Calu3 (cell line): Measurements from ENCODE around the gene THSD7B. TPM values are rescaled to one million over a fixed set of nuclear protein-coding genes. Genes with fewer than 3 reads are reported as not detected.
"Not testable (repeated sequence)": the region's sequence is repeated elsewhere in the genome, so short reads cannot be mapped to it uniquely, and the experiment has no call there.

Source experiments
- BruUV-seq: library from RNA; stranded (reverse); fragments of 400-500 nt; replicated peaks from 2 replicates; lab custom pipeline; 2021; lab: Mats Ljungman, UMichigan
- CTCF ChIA-PET: fragments of 300-600 bp; sonication (Branson Sonifier 250); formaldehyde crosslinking; loops from one replicate; lab custom pipeline; 2022; ENCODE audit warnings: antibody characterized with exemption; lab: Charles Lee
- DNase-seq: peaks from one replicate; pipeline ENCODE4 v3.0.0; 2022
- H3K27ac Mint-ChIP-seq: one replicate; pipeline ENCODE4 v1.8.0; 2022; ENCODE audit warnings: mixed read lengths; ENCODE audit not compliant: unreplicated experiment
- H3K27me3 Mint-ChIP-seq: one replicate; pipeline ENCODE4 v1.8.0; 2022; ENCODE audit warnings: mixed read lengths; ENCODE audit not compliant: unreplicated experiment
- H3K36me3 Mint-ChIP-seq: one replicate; pipeline ENCODE4 v1.8.0; 2022; ENCODE audit warnings: mild to moderate bottlenecking, moderate library complexity, mixed read lengths; ENCODE audit not compliant: insufficient read depth, unreplicated experiment
- H3K4me1 Mint-ChIP-seq: one replicate; pipeline ENCODE4 v1.8.0; 2022; ENCODE audit warnings: mild to moderate bottlenecking, low read depth, mixed read lengths; ENCODE audit not compliant: unreplicated experiment
- H3K4me3 Mint-ChIP-seq: one replicate; pipeline ENCODE4 v1.8.0; 2022; ENCODE audit warnings: mild to moderate bottlenecking, low read depth, moderate library complexity, mixed read lengths; ENCODE audit not compliant: unreplicated experiment
- H3K9me3 Mint-ChIP-seq: one replicate; pipeline ENCODE4 v1.8.0; 2022; ENCODE audit warnings: low read depth, mixed read lengths; ENCODE audit not compliant: unreplicated experiment
- intact Hi-C: fragments of 100-400 bp; cut with micrococcal nuclease; formaldehyde crosslinking; loops from one replicate; pipeline ENCODE4 v1.10.0; 2022; ENCODE audit not compliant: unreplicated experiment
- total RNA-seq: library from RNA; stranded (reverse); gene quantifications from 2 replicates; pipeline ENCODE4 v1.2.3, GENCODE V29; 2022
- TF ChIP-seq, protein P1 (sequence below): fragments of 200-600 bp; IDR thresholded peaks from one replicate; pipeline ENCODE4 v1.8.0; 2022; ENCODE audit warnings: antibody characterized with exemption; ENCODE audit not compliant: unreplicated experiment

Gene THSD7B
- total RNA-seq, 1 experiment from 2014 or later, result not detected

- intact Hi-C loops, result no loop called here
- Mint-ChIP-seq H3K27ac (no peak overlapping the region), H3K4me3 (no peak overlapping the region), H3K9me3 (no peaks in the 10 kb centered on the region), H3K4me1 (no peaks in the 10 kb centered on the region), H3K27me3 (no peaks in the 10 kb centered on the region), H3K36me3 (no peaks in the 10 kb centered on the region)
- DNase-seq, result no peak
- BruUV-seq, result no TSS peak
- CTCF ChIA-PET, result no interaction called here
- TF ChIP-seq, protein P1, sequence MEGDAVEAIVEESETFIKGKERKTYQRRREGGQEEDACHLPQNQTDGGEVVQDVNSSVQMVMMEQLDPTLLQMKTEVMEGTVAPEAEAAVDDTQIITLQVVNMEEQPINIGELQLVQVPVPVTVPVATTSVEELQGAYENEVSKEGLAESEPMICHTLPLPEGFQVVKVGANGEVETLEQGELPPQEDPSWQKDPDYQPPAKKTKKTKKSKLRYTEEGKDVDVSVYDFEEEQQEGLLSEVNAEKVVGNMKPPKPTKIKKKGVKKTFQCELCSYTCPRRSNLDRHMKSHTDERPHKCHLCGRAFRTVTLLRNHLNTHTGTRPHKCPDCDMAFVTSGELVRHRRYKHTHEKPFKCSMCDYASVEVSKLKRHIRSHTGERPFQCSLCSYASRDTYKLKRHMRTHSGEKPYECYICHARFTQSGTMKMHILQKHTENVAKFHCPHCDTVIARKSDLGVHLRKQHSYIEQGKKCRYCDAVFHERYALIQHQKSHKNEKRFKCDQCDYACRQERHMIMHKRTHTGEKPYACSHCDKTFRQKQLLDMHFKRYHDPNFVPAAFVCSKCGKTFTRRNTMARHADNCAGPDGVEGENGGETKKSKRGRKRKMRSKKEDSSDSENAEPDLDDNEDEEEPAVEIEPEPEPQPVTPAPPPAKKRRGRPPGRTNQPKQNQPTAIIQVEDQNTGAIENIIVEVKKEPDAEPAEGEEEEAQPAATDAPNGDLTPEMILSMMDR, result no peak
Measured at GRCh38 chr2:137300987-137301386, 535.6 kb downstream of the THSD7B start.

DNA sequence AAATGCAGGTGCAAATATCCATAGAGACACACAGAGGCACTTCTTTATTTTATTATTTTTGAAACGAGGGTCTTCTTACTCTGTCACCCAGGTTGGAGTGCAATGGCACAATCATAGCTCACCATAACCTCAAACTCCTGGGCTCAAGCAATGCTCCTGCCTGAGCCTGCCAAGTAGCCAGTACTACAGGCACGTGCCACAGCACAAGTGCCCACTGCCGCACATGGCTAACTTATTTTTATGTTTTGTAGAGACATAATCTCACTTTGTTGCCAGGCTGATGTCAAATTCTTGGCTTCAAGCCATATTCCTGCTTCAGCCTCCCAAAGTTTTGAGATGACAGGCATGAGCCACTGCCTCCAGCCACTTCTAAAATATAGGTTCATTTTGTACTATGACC is 537.6 kb downstream of the THSD7B start:
- Mint-ChIP-seq H3K4me1 (no peaks in the 10 kb centered on the region), H3K9me3 (no peaks in the 10 kb centered on the region), H3K36me3 (no peaks in the 10 kb centered on the region), H3K4me3 (no peak overlapping the region), H3K27me3 (no peaks in the 10 kb centered on the region), H3K27ac (no peak overlapping the region)
- BruUV-seq, result no TSS peak
- CTCF ChIA-PET, result interaction anchor here (0.6 kb wide), 1 partner anchor 61 kb away, joined by 5 read pairs; no protein-coding TSS in a partner anchor
- DNase-seq, result no peak
- intact Hi-C loops, result no loop called here
- TF ChIP-seq, protein P1, result no peak

- Mint-ChIP-seq H3K27me3 (no peaks in the 10 kb centered on the region), H3K27ac (no peak overlapping the region), H3K4me1 (no peaks in the 10 kb centered on the region), H3K36me3 (no peaks in the 10 kb centered on the region), H3K9me3 (peaks cover 2% of the 10 kb centered on the region), H3K4me3 (no peak overlapping the region)
- no peak for DNase-seq
- TF ChIP-seq, protein P1, result no peak
- CTCF ChIA-PET, result no interaction called here
- BruUV-seq, result no TSS peak
- intact Hi-C loops, result no loop called here
Measured at GRCh38 chr2:137316075-137316474, 550.7 kb downstream of the THSD7B start.

- BruUV-seq, result no TSS peak
- H3K4me1 Mint-ChIP-seq, result no peaks in the 10 kb centered on the region
- no peak overlapping the region for H3K27ac Mint-ChIP-seq
- no peak for DNase-seq
- H3K36me3 Mint-ChIP-seq, result no peaks in the 10 kb centered on the region
- CTCF ChIA-PET, result no interaction called here
- H3K27me3 Mint-ChIP-seq, result no peaks in the 10 kb centered on the region
- intact Hi-C loops, result no loop called here
- no peaks in the 10 kb centered on the region for H3K9me3 Mint-ChIP-seq
- TF ChIP-seq, protein P1, result no peak
- no peak overlapping the region for H3K4me3 Mint-ChIP-seq
Measured at GRCh38 chr2:137321566-137321965, 556.2 kb downstream of the THSD7B start.

DNA sequence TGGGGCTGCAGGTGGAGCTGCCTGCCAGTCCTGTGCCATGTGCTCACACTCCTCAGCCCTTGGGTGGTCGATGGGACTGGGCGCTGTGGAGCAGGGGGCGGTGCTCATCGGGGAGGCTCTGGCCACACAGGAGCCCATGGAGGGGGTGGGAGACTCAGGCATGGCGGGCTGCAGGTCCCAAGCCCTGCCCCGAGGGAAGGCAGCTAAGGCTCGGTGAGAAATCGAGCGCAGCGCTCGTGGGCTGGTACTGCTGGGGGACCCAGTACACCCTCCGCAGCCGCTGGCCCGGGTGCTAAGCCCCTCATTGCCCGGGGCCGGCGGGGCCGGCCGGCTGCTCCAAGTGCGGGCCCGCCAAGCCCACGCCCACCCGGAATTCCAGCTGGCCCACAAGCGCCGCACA is 566.2 kb downstream of the THSD7B start:
- intact Hi-C loops, H3K27ac Mint-ChIP-seq, DNase-seq, CTCF ChIA-PET, H3K9me3 Mint-ChIP-seq, H3K4me3 Mint-ChIP-seq, H3K27me3 Mint-ChIP-seq, BruUV-seq, H3K4me1 Mint-ChIP-seq, H3K36me3 Mint-ChIP-seq: not testable (repeated sequence)
